ENCODE data around the gene KXD1.

GRCh38 chr19:18566953-18567352 lies 9.3 kb downstream of the KXD1 start:
- TF ChIP-seq, protein P1, sequence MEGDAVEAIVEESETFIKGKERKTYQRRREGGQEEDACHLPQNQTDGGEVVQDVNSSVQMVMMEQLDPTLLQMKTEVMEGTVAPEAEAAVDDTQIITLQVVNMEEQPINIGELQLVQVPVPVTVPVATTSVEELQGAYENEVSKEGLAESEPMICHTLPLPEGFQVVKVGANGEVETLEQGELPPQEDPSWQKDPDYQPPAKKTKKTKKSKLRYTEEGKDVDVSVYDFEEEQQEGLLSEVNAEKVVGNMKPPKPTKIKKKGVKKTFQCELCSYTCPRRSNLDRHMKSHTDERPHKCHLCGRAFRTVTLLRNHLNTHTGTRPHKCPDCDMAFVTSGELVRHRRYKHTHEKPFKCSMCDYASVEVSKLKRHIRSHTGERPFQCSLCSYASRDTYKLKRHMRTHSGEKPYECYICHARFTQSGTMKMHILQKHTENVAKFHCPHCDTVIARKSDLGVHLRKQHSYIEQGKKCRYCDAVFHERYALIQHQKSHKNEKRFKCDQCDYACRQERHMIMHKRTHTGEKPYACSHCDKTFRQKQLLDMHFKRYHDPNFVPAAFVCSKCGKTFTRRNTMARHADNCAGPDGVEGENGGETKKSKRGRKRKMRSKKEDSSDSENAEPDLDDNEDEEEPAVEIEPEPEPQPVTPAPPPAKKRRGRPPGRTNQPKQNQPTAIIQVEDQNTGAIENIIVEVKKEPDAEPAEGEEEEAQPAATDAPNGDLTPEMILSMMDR (IDR thresholded peaks at IDR 0.05): no peak
- no peak for TF ChIP-seq POLR2A (IDR thresholded peaks at IDR 0.05)

Data from uterus (tissue), 2 donors.